Neural crest cell (in vitro differentiated cells): ENCODE results near the gene MGMT. TPM values are rescaled to one million over a fixed set of nuclear protein-coding genes. Genes with fewer than 3 reads are reported as not detected.

ENCODE experiments used
- DNase-seq: peaks from one replicate; pipeline ENCODE4 v3.0.0; 2021; ENCODE audit warnings: low read depth, mixed read lengths, low spot score
- H3K27ac Mint-ChIP-seq: one replicate; pipeline ENCODE4 v1.8.0; 2021; ENCODE audit warnings: mild to moderate bottlenecking, mixed read lengths; ENCODE audit not compliant: unreplicated experiment
- H3K27me3 Mint-ChIP-seq: 2 replicates; pipeline ENCODE4 v1.8.0; 2021; ENCODE audit warnings: low read depth, mild to moderate bottlenecking, mixed read lengths
- H3K36me3 Mint-ChIP-seq: 2 replicates; pipeline ENCODE4 v1.8.0; 2021; ENCODE audit warnings: low read depth, mild to moderate bottlenecking, mixed read lengths
- H3K4me1 Mint-ChIP-seq: 2 replicates; pipeline ENCODE4 v1.8.0; 2021; ENCODE audit warnings: mixed read lengths
- H3K4me3 Mint-ChIP-seq: one replicate; pipeline ENCODE4 v1.8.0; 2021; ENCODE audit warnings: mild to moderate bottlenecking, mixed read lengths
- H3K9me3 Mint-ChIP-seq: 2 replicates; pipeline ENCODE4 v1.8.0; 2021; ENCODE audit warnings: mixed read lengths
- CTCF ChIP-seq: fragments of 200-600 bp; sonication (generic); conservative IDR thresholded peaks from 2 replicates; pipeline ENCODE4 v1.5.0; 2021; ENCODE audit warnings: antibody characterized with exemption, mild to moderate bottlenecking
- total RNA-seq: library from RNA; stranded (reverse); gene quantifications from 2 replicates; pipeline ENCODE4 v1.2.1, GENCODE V29; 2021

Gene MGMT
- total RNA-seq, 1 donor from 2014 or later, result 15.8 TPM

- Mint-ChIP-seq H3K4me3 (no peak overlapping the region), H3K9me3 (no peaks in the 10 kb centered on the region), H3K27ac (no peak overlapping the region), H3K4me1 (no peaks in the 10 kb centered on the region), H3K36me3 (no peaks in the 10 kb centered on the region), H3K27me3 (no peaks in the 10 kb centered on the region)
- no peak for DNase-seq
- no peak for TF ChIP-seq CTCF
Observed at GRCh38 chr10:129772468-129773358, 305.7 kb downstream of the MGMT start.

- Mint-ChIP-seq H3K4me1 (no peaks in the 10 kb centered on the region), H3K4me3 (no peak overlapping the region), H3K9me3 (no peaks in the 10 kb centered on the region), H3K36me3 (no peaks in the 10 kb centered on the region), H3K27ac (no peak overlapping the region), H3K27me3 (no peaks in the 10 kb centered on the region)
- DNase-seq, result no peak
- no peak for TF ChIP-seq CTCF
Observed at GRCh38 chr10:129773359-129773990, 306.4 kb downstream of the MGMT start.

DNA sequence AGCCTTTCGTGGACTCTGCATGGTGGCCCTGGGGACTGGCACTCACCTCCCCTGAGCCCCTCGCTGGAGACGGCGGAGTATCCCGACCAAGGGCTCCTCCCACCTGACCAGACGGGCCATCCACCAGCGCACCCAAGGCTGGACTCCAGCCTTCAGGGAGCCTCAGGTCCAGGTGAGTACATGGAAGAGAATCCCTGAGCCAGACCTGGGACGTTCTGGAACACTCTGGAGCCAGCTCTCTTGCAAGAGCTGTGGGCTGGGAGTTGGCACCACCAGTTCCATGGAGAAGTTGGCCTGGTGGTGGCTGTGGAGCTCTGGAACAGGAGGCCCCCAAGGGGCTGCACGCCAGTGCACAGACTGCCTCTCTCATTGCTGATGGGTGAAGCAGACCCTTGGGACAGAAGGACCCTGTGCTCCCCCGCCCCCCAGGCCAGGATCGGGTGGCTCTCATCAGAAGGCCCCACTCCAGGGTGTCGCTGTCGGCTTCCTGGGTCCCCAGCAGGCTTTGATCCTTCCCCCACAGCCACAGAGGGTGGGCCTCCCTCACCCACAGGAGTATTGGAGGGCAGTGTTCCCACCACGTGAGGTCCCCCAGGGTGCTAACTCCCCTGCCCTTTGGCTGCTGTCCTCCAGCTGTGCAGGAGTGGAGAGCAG, 307.2 kb downstream of the MGMT start:
- H3K4me3 Mint-ChIP-seq, result no peak overlapping the region
- no peaks in the 10 kb centered on the region for H3K9me3 Mint-ChIP-seq
- no peak for DNase-seq
- H3K4me1 Mint-ChIP-seq, result no peaks in the 10 kb centered on the region
- no peak for TF ChIP-seq CTCF
- H3K27ac Mint-ChIP-seq, result no peak overlapping the region
- H3K36me3 Mint-ChIP-seq, result no peaks in the 10 kb centered on the region
- H3K27me3 Mint-ChIP-seq, result no peaks in the 10 kb centered on the region

GRCh38 chr10:129774736-129775401, 307.8 kb downstream of the MGMT start:
- Mint-ChIP-seq H3K27me3 (no peaks in the 10 kb centered on the region), H3K4me1 (no peaks in the 10 kb centered on the region), H3K36me3 (no peaks in the 10 kb centered on the region), H3K9me3 (no peaks in the 10 kb centered on the region), H3K27ac (no peak overlapping the region), H3K4me3 (no peak overlapping the region)
- no peak for DNase-seq
- TF ChIP-seq CTCF, result no peak

DNA sequence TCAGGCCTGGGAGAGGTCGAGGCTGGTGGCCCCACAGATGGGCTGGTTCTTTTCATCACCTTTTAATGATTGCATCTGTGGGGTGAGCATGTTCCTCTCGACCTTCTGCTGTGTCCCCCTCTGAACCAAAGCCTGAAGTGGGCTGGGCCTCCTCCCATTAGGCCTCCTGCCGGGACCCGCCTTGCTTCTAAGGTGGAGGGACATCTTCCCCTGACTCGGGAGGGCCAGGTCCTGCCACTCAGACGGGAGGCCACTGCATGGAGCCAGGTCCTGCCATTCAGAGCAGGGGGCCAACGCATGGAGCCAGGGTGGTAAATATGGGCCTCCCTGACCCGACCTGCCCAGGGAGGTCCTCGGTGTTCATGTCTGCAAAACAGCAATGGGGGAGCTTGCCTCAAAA, 308.6 kb downstream of the MGMT start:
- no peak overlapping the region for H3K4me3 Mint-ChIP-seq
- no peaks in the 10 kb centered on the region for H3K36me3 Mint-ChIP-seq
- no peak for DNase-seq

More for the DNA sequence above, 308.6 kb downstream of the MGMT start:
- Mint-ChIP-seq H3K27me3 (no peaks in the 10 kb centered on the region), H3K9me3 (no peaks in the 10 kb centered on the region), H3K4me1 (no peaks in the 10 kb centered on the region), H3K27ac (no peak overlapping the region)
- TF ChIP-seq CTCF, result no peak
